HepG2 (cell line): ENCODE measurements around the gene GDF9. TPM values are rescaled to one million over a fixed set of nuclear protein-coding genes. Genes with fewer than 3 reads are reported as not detected.

Experiments
- GTF2F1 ChIP-seq: fragments of 150-350 bp; IDR thresholded peaks from 2 replicates; pipeline ENCODE4 v1.6.1; 2014; ENCODE audit warnings: low read length
- HNRNPUL1 ChIP-seq: fragments of 200-400 bp; formaldehyde crosslinking; IDR thresholded peaks from 2 replicates; pipeline ENCODE4 v1.6.1; 2017; ENCODE audit warnings: low read depth, mild to moderate bottlenecking, low read length, moderate library complexity
- NFKBIZ ChIP-seq: IDR thresholded peaks from 2 replicates; pipeline ENCODE4 v1.6.1; 2018; ENCODE audit warnings: missing genetic modification reagents, missing compliant biosample characterization
- PHF8 ChIP-seq: sonication (generic); formaldehyde crosslinking; IDR thresholded peaks from 2 replicates; pipeline ENCODE4 v1.5.0; 2020; ENCODE audit warnings: missing genetic modification reagents
- PPARG ChIP-seq: conservative IDR thresholded peaks from 2 replicates; pipeline ENCODE4 v1.6.1; 2016; ENCODE audit warnings: missing biosample characterization, missing genetic modification reagents
- RAD51 ChIP-seq: fragments of 450-650 bp; IDR thresholded peaks from 2 replicates; pipeline ENCODE4 v1.6.1; 2016; ENCODE audit warnings: borderline replicate concordance
- RFXANK ChIP-seq: IDR thresholded peaks from 2 replicates; pipeline ENCODE4 v1.6.1; 2016
- SAP130 ChIP-seq: IDR thresholded peaks from 2 replicates; pipeline ENCODE4 v1.6.1; 2016; ENCODE audit warnings: low read depth
- SATB2 ChIP-seq: sonication (generic); formaldehyde crosslinking; IDR thresholded peaks from 2 replicates; pipeline ENCODE4 v1.5.0; 2020; ENCODE audit warnings: missing genetic modification reagents
- SPEN ChIP-seq: sonication (generic); formaldehyde crosslinking; IDR thresholded peaks from 2 replicates; pipeline ENCODE4 v1.5.1; 2020; ENCODE audit warnings: low read depth, mild to moderate bottlenecking, missing genetic modification reagents
- SRSF1 ChIP-seq: fragments of 200-400 bp; formaldehyde crosslinking; optimal IDR thresholded peaks from 2 replicates; pipeline ENCODE3; 2017; ENCODE audit warnings: mild to moderate bottlenecking, low read depth, low read length, moderate library complexity
- TFDP2 ChIP-seq: sonication (generic); formaldehyde crosslinking; IDR thresholded peaks from 2 replicates; pipeline ENCODE4 v1.4.0; 2020; ENCODE audit warnings: missing genetic modification reagents
- ZBTB14 ChIP-seq: sonication (generic); formaldehyde crosslinking; IDR thresholded peaks from 2 replicates; pipeline ENCODE4 v1.4.0; 2020; ENCODE audit warnings: missing genetic modification reagents
- ZBTB20 ChIP-seq: sonication (generic); formaldehyde crosslinking; IDR thresholded peaks from 2 replicates; pipeline ENCODE4 v1.8.1; 2023; ENCODE audit warnings: missing genetic modification reagents, low read depth, mild to moderate bottlenecking, borderline replicate concordance
- ZNF24 ChIP-seq: fragments of 450-650 bp; IDR thresholded peaks from 2 replicates; pipeline ENCODE4 v1.6.1; 2017; ENCODE audit warnings: antibody characterized with exemption, mild to moderate bottlenecking
- ZNF253 ChIP-seq: sonication (generic); formaldehyde crosslinking; IDR thresholded peaks from 2 replicates; pipeline ENCODE4 v1.8.0; 2022; ENCODE audit warnings: mild to moderate bottlenecking, missing genetic modification reagents, borderline replicate concordance
- ZNF326 ChIP-seq: sonication (generic); formaldehyde crosslinking; IDR thresholded peaks from 2 replicates; pipeline ENCODE4 v1.4.0; 2020; ENCODE audit warnings: missing genetic modification reagents, borderline replicate concordance
- ZNF431 ChIP-seq: sonication (generic); formaldehyde crosslinking; IDR thresholded peaks from 2 replicates; pipeline ENCODE4 v1.9.0; 2022; ENCODE audit warnings: missing genetic modification reagents, low read depth, mild to moderate bottlenecking, borderline replicate concordance
- ZNF530 ChIP-seq: sonication (generic); formaldehyde crosslinking; IDR thresholded peaks from 2 replicates; pipeline ENCODE4 v1.5.0; 2020; ENCODE audit warnings: low read depth, mild to moderate bottlenecking, missing genetic modification reagents
- ZNF558 ChIP-seq: sonication (generic); formaldehyde crosslinking; IDR thresholded peaks from 2 replicates; pipeline ENCODE4 v1.9.0; 2022; ENCODE audit warnings: mild to moderate bottlenecking, missing genetic modification reagents, borderline replicate concordance
- ZNF780A ChIP-seq: sonication (generic); formaldehyde crosslinking; IDR thresholded peaks from 2 replicates; pipeline ENCODE4 v1.8.0; 2022; ENCODE audit warnings: mild to moderate bottlenecking, missing genetic modification reagents, moderate library complexity
- ZSCAN25 ChIP-seq: sonication (generic); formaldehyde crosslinking; IDR thresholded peaks from 2 replicates; pipeline ENCODE4 v1.8.0; 2022; ENCODE audit warnings: mild to moderate bottlenecking, missing genetic modification reagents
- polyA plus RNA-seq, 8 experiments: library from polyadenylated mRNA; depleted of rRNA in 3 of 8; stranded (reverse) in 7 of 8; unstranded in 1 of 8; fragments of >200 nt; fragmentation: Illumina TruSeq in 4 of 8; extraction: Trizol in 4 of 8; gene quantifications; 2 replicates each; pipeline versions ENCODE4 v1.2.1 to v1.2.3, GENCODE V29; 2011 to 2016; ENCODE audit warnings: low read depth in 4 of 8, missing spikeins in 1 of 8, mixed read lengths in 1 of 8; ENCODE audit not compliant: insufficient read depth in 1 of 8
- total RNA-seq, 5 experiments: library from RNA; depleted of rRNA; stranded (reverse); fragments of >200 nt; fragmentation: Illumina TruSeq; extraction: Trizol; gene quantifications; 2 replicates each; pipeline ENCODE4 v1.2.3, GENCODE V29; 2016; ENCODE audit warnings: low read depth in 1 of 5
- TF ChIP-seq, protein P1 (sequence below): sonication (generic); formaldehyde crosslinking; IDR thresholded peaks from 2 replicates; pipeline ENCODE4 v1.9.0; 2021; ENCODE audit warnings: missing genetic modification reagents, borderline replicate concordance
- TF ChIP-seq, protein P2 (sequence below): sonication (generic); formaldehyde crosslinking; conservative IDR thresholded peaks from 2 replicates; pipeline ENCODE4 v1.4.0; 2020; ENCODE audit warnings: missing genetic modification reagents
- TF ChIP-seq, protein P3 (sequence below): sonication (generic); formaldehyde crosslinking; IDR thresholded peaks from 2 replicates; pipeline ENCODE4 v1.5.1; 2020; ENCODE audit warnings: mild to moderate bottlenecking, missing genetic modification reagents, borderline replicate concordance

The GDF9 gene
- total and polyA plus RNA-seq, 2 of the 13 experiments (the other 11 are each of a cell fraction or from before 2014, with no cell fraction given): 0.33 to 0.38 TPM

DNA sequence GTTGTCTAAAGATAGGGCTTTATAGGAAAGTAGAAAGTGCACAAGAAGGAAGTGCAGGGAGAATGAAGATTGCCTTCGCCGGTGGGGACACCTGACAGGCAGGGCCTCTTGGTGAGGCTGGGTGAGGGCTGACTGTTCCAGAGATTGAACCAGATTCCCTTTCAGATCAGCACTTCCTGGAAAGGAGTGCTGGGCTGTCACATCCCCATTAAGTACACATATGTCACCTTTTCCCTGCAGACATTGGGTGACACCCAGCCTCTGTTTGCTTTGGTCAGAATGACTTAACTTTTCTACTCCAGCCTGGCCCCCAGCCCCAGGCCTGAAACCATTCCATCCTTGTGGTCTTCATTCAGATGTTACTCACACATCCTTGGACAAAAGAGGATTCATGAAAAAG lies 28.4 kb downstream of the GDF9 start (continued):
- TF ChIP-seq SRSF1: no peak
- TF ChIP-seq ZSCAN25 (CRISPR knock-in tag): no peak
- no peak for TF ChIP-seq ZNF24
- no peak for TF ChIP-seq ZNF558 (CRISPR knock-in tag)
- TF ChIP-seq GTF2F1: no peak
- no peak for TF ChIP-seq ZNF780A (CRISPR knock-in tag)
- TF ChIP-seq TFDP2 (CRISPR knock-in tag): no peak; the same call in 1 of the 2 replicates
- TF ChIP-seq ZNF530 (CRISPR knock-in tag): no peak
- TF ChIP-seq ZNF253 (CRISPR knock-in tag): no peak
- TF ChIP-seq ZNF326 (CRISPR knock-in tag): no peak
- peak; percentile 93 for TF ChIP-seq SAP130
- no peak for TF ChIP-seq RAD51
- peak; percentile 72; the same call in 1 of the 2 replicates for TF ChIP-seq SPEN (CRISPR knock-in tag)
- TF ChIP-seq, protein P1, sequence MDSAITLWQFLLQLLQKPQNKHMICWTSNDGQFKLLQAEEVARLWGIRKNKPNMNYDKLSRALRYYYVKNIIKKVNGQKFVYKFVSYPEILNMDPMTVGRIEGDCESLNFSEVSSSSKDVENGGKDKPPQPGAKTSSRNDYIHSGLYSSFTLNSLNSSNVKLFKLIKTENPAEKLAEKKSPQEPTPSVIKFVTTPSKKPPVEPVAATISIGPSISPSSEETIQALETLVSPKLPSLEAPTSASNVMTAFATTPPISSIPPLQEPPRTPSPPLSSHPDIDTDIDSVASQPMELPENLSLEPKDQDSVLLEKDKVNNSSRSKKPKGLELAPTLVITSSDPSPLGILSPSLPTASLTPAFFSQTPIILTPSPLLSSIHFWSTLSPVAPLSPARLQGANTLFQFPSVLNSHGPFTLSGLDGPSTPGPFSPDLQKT (CRISPR knock-in tag): no peak
- no peak for TF ChIP-seq HNRNPUL1
- TF ChIP-seq PHF8: peak; percentile 25; the same call in 1 of the 2 replicates
- TF ChIP-seq PPARG: peak; percentile 98
- TF ChIP-seq, protein P2, sequence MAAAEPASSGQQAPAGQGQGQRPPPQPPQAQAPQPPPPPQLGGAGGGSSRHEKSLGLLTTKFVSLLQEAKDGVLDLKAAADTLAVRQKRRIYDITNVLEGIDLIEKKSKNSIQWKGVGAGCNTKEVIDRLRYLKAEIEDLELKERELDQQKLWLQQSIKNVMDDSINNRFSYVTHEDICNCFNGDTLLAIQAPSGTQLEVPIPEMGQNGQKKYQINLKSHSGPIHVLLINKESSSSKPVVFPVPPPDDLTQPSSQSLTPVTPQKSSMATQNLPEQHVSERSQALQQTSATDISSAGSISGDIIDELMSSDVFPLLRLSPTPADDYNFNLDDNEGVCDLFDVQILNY (CRISPR knock-in tag): no peak
- no peak for TF ChIP-seq SATB2 (CRISPR knock-in tag)
- TF ChIP-seq, protein P3, sequence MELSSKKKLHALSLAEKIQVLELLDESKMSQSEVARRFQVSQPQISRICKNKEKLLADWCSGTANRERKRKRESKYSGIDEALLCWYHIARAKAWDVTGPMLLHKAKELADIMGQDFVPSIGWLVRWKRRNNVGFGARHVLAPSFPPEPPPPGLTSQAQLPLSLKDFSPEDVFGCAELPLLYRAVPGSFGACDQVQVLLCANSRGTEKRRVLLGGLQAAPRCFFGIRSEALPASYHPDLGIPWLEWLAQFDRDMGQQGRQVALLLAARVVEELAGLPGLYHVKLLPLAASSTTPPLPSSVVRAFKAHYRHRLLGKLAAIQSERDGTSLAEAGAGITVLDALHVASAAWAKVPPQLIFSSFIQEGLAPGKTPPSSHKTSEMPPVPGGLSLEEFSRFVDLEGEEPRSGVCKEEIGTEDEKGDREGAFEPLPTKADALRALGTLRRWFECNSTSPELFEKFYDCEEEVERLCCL (CRISPR knock-in tag): no peak
- peak; percentile 59; the same call in 1 of the 2 replicates for TF ChIP-seq ZBTB20 (CRISPR knock-in tag)
- no peak for TF ChIP-seq ZBTB14 (CRISPR knock-in tag)
- no peak for TF ChIP-seq RFXANK
- no peak; the same call in 1 of the 2 replicates for TF ChIP-seq ZNF431 (CRISPR knock-in tag)
- TF ChIP-seq NFKBIZ (CRISPR knock-in tag): no peak
